Erythroblast (primary cell): Measurements from ENCODE around the gene PPP1R1B.

Source experiments
- GATA1 ChIP-seq: IDR thresholded peaks from 2 replicates; pipeline ENCODE4 v1.6.1; 2011; ENCODE audit warnings: low read depth, mild to moderate bottlenecking, control low read depth, low read length, moderate library complexity
- POLR2A ChIP-seq: IDR thresholded peaks from 2 replicates; pipeline ENCODE4 v1.6.1; 2011; ENCODE audit warnings: mild to moderate bottlenecking, low read length

DNA sequence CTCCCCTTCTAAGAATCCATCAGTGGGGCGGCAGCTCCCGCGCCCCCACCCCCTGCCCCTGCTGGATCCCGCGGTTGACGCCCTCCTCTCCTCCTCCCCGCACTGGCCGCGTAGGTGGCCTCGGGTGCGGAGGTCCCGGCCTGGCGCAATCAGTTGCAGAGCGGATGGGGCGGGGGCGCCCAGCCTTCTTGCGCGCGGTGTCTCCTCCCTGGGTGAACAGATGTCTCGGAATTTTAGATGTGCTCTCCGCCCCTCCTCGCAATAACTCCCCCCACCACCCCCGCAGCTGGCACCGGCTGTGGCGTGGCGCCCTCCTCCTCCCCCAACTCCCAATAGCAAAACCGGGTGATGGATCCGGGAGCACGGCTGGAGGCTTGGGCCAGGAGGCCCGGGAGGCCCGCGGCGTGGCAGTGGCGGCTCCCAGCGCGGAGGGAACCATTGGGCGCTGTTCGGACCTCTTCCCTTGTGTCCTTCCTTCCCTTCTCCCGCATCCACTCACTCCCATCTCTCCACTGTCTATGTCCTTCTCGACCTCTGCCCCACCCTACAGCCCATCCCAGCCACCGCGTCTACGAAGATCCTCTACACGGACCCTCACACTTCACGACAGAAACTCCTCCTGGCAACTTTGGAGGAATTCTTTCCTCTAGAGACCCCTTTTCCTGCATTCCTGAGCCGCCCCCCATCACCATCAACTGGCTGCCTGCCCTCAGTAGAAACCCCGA lies 30.0 kb upstream of the PPP1R1B start:
- TF ChIP-seq POLR2A = no peak
- no peak for TF ChIP-seq GATA1
